Right lobe of liver (tissue), 6 donors: Measurements from ENCODE around the gene EARS2. TPM values are rescaled to one million over a fixed set of nuclear protein-coding genes. Genes with fewer than 3 reads are reported as not detected.

Source experiments
- ATAC-seq, 4 donors: fragments of 200-7000 bp; cut with Tn5 transposase; one replicate each; pipeline ENCODE4 v1.9.1; 2020; ENCODE audit warnings: mild to moderate bottlenecking in 4 of 4, moderate library complexity in 4 of 4
- DNase-seq, 3 donors: peaks; one replicate each; pipeline ENCODE4 v3.0.0-alpha.2; 2020
- H3K27ac ChIP-seq, 3 donors: fragments of 200-600 bp; one replicate each; pipeline ENCODE4 v1.8.0; 2022
- H3K27me3 ChIP-seq, 2 donors: fragments of 200-600 bp; one replicate each; pipeline ENCODE4 v1.8.0; 2022
- H3K36me3 ChIP-seq, 4 donors: fragments of 200-600 bp; sonication (generic) in 1 of 4; one replicate each; pipeline versions ENCODE4 v1.5.1 to v1.8.0; 2017 to 2022; ENCODE audit warnings: control low read depth in 1 of 4
- H3K4me1 ChIP-seq, 4 donors: fragments of 200-600 bp; sonication (generic) in 1 of 4; one replicate each; pipeline versions ENCODE4 v1.5.1 to v1.8.0; 2017 to 2022; ENCODE audit warnings: control low read depth in 1 of 4
- H3K4me3 ChIP-seq, 3 donors: fragments of 200-600 bp; one replicate each; pipeline ENCODE4 v1.8.0; 2022
- H3K9me3 ChIP-seq, 4 donors: fragments of 200-600 bp; sonication (generic) in 1 of 4; one replicate each; pipeline versions ENCODE4 v1.5.1 to v1.8.0; 2017 to 2022; ENCODE audit warnings: control low read depth in 1 of 4
- POLR2A ChIP-seq: fragments of 450-650 bp; IDR thresholded peaks from one replicate; pipeline ENCODE4 v1.6.1; 2017; ENCODE audit warnings: antibody characterized with exemption, mild to moderate bottlenecking
- WGBS: methylation state at CpG from one replicate; pipeline ENCODE4 v1.1.6; 2018; ENCODE audit warnings: low coverage, low lambda C conversion rate; ENCODE audit not compliant: insufficient coverage; ENCODE audit errors: missing lambda C conversion rate; 5-methylcytosine and 5-hydroxymethylcytosine counted together
- intact Hi-C, 2 donors: fragments of 100-400 bp; cut with DNase I; formaldehyde crosslinking; loops; one replicate each; pipeline versions ENCODE4 v1.11.2 to v1.14.1; 2022
- total RNA-seq, 6 experiments: library from RNA; depleted of rRNA in 2 of 6; stranded (reverse); fragments of >200 nt in 2 of 6; fragmentation: NEBNext Ultra II Directional in 3 of 6; extraction: Animal tissue kit (Norgen Biotek cat#: 25700) in 3 of 6; gene quantifications; one replicate each; pipeline versions ENCODE4 v1.1.0 to v1.2.4, GENCODE V29; 2016 to 2023
- TF ChIP-seq, protein P1 (sequence below), 4 donors: fragments of 200-600 bp in 3 of 4; fragments of 450-650 bp in 1 of 4; IDR thresholded peaks; one replicate each; pipeline versions ENCODE4 v1.5.1 to v1.8.0; 2016 to 2022; ENCODE audit warnings: antibody characterized with exemption in 4 of 4, mild to moderate bottlenecking in 2 of 4
- donor health status: DM: no; HTN: yes; CAD: no.
- donor health status: DM: no; HTN: no; CAD: no.
- donor health status: DM: no; HTN: no; CAD: no.
- donor health status: DM: no; HTN: yes; CAD: no.
- donor health status: DM: no; HTN: yes; CAD: no.

Gene EARS2
- total RNA-seq, 6 experiments from 2014 or later: 14.9 to 47.7 (median 15.9) TPM

DNA sequence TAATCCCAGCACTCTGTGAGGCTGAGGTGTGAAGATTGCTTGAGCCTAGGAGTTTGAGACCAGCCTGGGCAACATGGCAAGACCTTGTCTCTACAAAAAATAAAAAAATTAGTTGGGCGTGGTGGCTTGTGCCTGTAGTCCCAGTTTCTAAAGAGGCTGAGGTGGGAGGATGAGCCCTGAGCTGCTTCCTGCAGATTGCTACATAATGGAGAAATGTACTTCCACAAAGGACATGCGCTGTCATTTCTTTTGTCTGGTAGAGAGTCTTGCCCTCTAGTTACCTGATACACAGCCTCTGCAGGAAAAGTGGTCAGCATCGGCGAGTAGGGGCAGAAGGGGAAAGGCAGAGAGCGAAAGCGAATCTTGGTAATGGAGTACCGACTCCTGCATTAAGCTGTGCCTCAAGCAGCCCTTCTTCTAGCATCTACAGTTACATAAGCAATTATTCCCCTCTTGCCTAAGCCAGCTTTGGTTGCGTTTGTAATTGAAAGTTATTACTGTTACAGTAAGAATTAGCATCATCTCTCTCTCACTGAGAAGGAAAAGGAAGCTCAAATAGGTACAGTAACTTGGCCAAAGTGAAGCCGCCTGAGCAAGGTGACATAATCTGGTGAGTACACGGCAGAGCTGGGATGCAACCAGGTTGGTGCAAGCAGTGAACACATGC lies 28.4 kb downstream of the EARS2 start:
- ATAC-seq: peak in 2 of 4 donors; percentile 12 to 26
- peaks cover 0 to 51% (median 8%) of the 10 kb centered on the region in 4 donors for H3K36me3 ChIP-seq
- H3K27ac ChIP-seq: no peak overlapping the region
- H3K4me3 ChIP-seq: no peak overlapping the region
- no peak for TF ChIP-seq POLR2A
- TF ChIP-seq, protein P1, sequence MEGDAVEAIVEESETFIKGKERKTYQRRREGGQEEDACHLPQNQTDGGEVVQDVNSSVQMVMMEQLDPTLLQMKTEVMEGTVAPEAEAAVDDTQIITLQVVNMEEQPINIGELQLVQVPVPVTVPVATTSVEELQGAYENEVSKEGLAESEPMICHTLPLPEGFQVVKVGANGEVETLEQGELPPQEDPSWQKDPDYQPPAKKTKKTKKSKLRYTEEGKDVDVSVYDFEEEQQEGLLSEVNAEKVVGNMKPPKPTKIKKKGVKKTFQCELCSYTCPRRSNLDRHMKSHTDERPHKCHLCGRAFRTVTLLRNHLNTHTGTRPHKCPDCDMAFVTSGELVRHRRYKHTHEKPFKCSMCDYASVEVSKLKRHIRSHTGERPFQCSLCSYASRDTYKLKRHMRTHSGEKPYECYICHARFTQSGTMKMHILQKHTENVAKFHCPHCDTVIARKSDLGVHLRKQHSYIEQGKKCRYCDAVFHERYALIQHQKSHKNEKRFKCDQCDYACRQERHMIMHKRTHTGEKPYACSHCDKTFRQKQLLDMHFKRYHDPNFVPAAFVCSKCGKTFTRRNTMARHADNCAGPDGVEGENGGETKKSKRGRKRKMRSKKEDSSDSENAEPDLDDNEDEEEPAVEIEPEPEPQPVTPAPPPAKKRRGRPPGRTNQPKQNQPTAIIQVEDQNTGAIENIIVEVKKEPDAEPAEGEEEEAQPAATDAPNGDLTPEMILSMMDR (IDR thresholded peaks at IDR 0.05): no peak
- 89% methylated on average over 9 of the region's 10 CpGs for WGBS
- H3K27me3 ChIP-seq: no peaks in the 10 kb centered on the region
- intact Hi-C loops: no loop called here
- no peaks in the 10 kb centered on the region for H3K4me1 ChIP-seq
- no peaks in the 10 kb centered on the region for H3K9me3 ChIP-seq
- no peak for DNase-seq

DNA sequence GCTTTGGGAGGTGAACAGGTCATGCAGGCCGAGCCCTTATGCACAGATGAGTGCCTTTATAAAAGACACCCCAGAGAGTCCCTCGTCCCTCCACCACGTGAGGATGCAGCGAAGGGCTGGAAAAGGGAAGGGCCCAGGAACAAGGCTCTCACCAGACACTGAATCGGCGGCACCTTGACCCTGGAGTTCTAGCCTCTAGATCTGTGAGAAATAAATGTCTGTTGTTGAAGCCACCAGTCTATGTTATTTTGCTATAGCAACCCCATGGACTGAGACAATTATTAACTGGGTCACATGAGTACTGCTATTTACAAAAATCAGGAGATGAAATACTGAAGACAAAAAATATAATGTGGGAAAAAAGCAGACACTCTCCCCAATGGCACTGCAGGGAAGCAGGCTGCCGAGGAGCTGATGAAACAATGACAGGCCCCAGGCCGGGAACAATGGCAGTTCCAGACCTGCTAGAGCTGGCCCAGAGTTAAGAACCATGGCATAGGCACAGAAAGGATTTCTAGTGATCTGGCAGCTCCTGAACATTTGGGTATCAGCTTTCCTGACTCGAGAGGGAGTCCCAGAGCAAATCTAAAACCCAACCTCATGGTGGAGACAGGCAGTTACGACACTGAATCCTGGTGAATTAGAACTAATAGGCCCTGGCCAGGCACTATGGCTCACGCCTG lies 29.0 kb downstream of the EARS2 start:
- Histone ChIP-seq H3K4me1 (no peaks in the 10 kb centered on the region), H3K36me3 (peaks cover 0 to 51% (median 10%) of the 10 kb centered on the region in 4 donors), H3K27ac (no peak overlapping the region), H3K9me3 (no peaks in the 10 kb centered on the region), H3K4me3 (no peak overlapping the region), H3K27me3 (no peaks in the 10 kb centered on the region)
- ATAC-seq (peak in 1 of 4 donors; percentile 11), DNase-seq (no peak)
- no peak for TF ChIP-seq POLR2A
- TF ChIP-seq, protein P1 (IDR thresholded peaks at IDR 0.05): no peak
- 75% methylated on average over 9 of the region's 11 CpGs for WGBS
- intact Hi-C loops: no loop called here

DNA sequence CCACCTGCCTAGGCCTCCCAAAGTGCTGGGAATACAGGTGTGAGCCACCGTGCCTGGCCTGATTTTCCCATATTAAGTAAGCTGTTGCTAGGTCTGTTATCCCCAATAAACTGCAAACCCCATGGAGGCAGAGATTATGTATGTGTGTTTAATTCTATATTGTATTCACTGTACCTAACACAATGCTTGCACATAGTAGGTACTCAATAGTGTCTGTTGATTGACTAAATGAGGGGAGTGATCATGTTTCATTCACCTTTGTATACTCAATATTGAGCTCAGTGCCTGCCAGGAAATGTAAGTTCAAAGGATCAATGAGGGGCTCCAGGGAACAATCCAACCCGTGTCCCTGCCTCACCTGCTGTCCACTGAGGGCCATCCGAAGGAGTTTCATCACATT lies 32.3 kb downstream of the EARS2 start:
- Histone ChIP-seq H3K36me3 (peaks cover 0 to 43% (median 16%) of the 10 kb centered on the region in 4 donors), H3K4me1 (no peaks in the 10 kb centered on the region), H3K27ac (no peak overlapping the region), H3K9me3 (no peaks in the 10 kb centered on the region), H3K27me3 (no peaks in the 10 kb centered on the region), H3K4me3 (no peak overlapping the region)
- DNase-seq: no peak
- 89% methylated on average over 3 of the region's 3 CpGs for WGBS
- ATAC-seq: no peak
- TF ChIP-seq, protein P1 (IDR thresholded peaks at IDR 0.05): no peak
- TF ChIP-seq POLR2A: no peak
- intact Hi-C loops: no loop called here

DNA sequence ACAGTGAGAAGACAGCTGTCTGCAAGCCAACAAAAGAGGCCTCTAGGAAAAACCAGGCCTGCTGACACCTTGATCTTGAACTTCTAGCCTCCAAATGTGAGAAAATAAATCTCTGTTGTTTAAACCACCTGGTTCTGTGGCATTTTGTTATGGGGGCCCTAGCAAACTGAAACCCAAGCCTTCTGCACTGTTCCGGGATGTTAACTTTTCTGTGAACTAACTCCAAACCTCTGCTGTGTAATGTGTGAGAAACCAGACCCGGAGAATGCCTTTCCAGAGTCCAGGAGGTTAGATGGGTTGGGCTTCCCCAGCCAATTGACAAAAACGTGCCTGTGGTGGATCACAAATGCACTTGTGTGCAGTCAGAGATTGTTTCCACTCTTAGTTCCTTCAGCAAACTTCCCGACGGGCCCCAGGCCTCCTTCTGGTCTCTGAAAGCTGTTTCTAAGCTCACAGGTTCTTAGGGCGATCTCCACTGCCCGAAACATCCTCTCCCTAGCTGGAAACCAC lies 33.2 kb downstream of the EARS2 start:
- no peak for TF ChIP-seq POLR2A
- TF ChIP-seq, protein P1 (IDR thresholded peaks at IDR 0.05): no peak
- WGBS: 81% methylated on average over 4 of the region's 7 CpGs
- Histone ChIP-seq H3K9me3 (no peaks in the 10 kb centered on the region), H3K27ac (no peak overlapping the region), H3K36me3 (peaks cover 0 to 39% (median 14%) of the 10 kb centered on the region in 4 donors), H3K27me3 (no peaks in the 10 kb centered on the region), H3K4me3 (no peak overlapping the region), H3K4me1 (no peaks in the 10 kb centered on the region)
- ATAC-seq: no peak
- intact Hi-C loops: no loop called here
- no peak for DNase-seq
